NCI-H1092 treated with DMSO at 0.1 percent for 48 hours (cell line): Measurements from ENCODE around the gene TRAPPC3.

Source experiments
- DNase-seq: peaks from one replicate; lab custom pipeline; 2025; lab: John Stamatoyannopoulos, UW

The TRAPPC3 gene

GRCh38 chr1:36125129-36125991, 23.9 kb downstream of the TRAPPC3 start, which contains the start of gene COL8A2:
TSS of gene COL8A2 (minus strand) at chr1:36125222. CDS start at chr1:36100242, 24,980 bp downstream.
- no peak for DNase-seq

GRCh38 chr1:36124404-36125128, 24.7 kb downstream of the TRAPPC3 start:
- no peak for DNase-seq

GRCh38 chr1:36123356-36123755, 25.9 kb downstream of the TRAPPC3 start:
- no peak for DNase-seq

GRCh38 chr1:36122062-36123030, 26.9 kb downstream of the TRAPPC3 start:
- DNase-seq = no peak

GRCh38 chr1:36119456-36119855, 29.8 kb downstream of the TRAPPC3 start:
- no peak for DNase-seq

- no peak for DNase-seq
These were observed 30.7 kb downstream of the TRAPPC3 start for GRCh38 chr1:36118447-36119204.

GRCh38 chr1:36116901-36117300, 32.4 kb downstream of the TRAPPC3 start:
- no peak for DNase-seq

GRCh38 chr1:36115931-36116330, 33.4 kb downstream of the TRAPPC3 start:
- no peak for DNase-seq

- peak; percentile 26 for DNase-seq
These were observed 34.1 kb downstream of the TRAPPC3 start for GRCh38 chr1:36115200-36115669.

- DNase-seq = no peak
These were observed 34.9 kb downstream of the TRAPPC3 start for GRCh38 chr1:36114371-36114770.

DNA sequence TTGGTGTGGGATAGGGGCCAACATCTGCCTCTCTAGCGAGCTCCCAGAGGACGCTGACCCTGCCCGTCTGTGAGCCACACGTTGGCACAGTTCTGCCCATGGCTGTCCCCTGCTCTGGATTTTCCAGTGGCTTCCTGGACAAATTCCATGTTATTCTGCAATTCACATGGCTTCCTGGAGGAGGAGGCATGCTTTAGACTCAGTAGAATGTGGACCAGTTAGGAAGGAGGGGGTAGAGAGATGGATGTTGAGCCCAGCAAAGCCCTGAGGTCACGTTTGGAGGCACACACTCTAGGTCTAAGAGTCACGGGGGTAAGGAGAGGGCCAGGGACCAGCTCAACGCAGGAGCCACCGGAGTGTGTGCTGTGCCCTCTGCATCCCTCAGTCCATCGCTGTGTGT, 36.5 kb downstream of the TRAPPC3 start:
- DNase-seq = no peak

GRCh38 chr1:36111151-36111550, 38.1 kb downstream of the TRAPPC3 start:
- DNase-seq = no peak

DNA sequence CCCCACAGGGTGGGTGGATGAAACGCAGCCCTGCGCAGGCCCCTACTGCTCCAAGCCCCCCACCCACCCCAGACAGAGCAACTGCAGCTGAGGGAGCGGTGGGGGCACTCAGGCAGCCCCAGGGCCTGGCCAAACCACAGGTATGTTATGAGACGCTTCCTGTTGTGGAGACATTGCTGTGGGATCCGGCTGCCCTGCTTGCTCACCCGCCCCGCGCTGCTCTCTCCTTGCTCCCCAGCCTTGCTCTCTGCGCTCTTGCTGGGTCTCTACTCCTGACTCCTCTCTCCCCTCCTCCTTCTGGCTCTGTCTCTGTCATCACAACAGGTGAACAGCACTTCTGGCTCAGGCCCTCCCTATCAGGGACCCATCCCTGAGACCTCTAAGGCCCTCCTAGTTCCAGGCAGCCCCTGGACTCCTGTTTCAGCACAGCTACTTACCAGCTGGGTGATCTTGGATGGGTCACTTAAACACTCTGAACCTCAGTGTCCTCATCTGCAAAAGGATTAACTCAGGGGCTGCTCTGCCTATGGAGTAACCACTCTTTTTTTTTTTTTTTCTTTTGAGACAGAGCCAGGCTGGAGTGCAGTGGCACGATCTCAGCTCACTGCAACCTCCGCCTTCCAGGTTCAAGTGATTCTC, 40.1 kb downstream of the TRAPPC3 start:
- DNase-seq = no peak

- no peak for DNase-seq
These were observed 41.0 kb downstream of the TRAPPC3 start for GRCh38 chr1:36108314-36108713.

GRCh38 chr1:36107394-36107793, 41.9 kb downstream of the TRAPPC3 start:
- DNase-seq = peak; percentile 17

- DNase-seq = no peak
These were observed 43.0 kb downstream of the TRAPPC3 start for GRCh38 chr1:36106269-36106668.

- no peak for DNase-seq
These were observed 47.7 kb downstream of the TRAPPC3 start for GRCh38 chr1:36101546-36101945.

- no peak for DNase-seq
These were observed 48.9 kb downstream of the TRAPPC3 start for GRCh38 chr1:36100376-36100775.

DNA sequence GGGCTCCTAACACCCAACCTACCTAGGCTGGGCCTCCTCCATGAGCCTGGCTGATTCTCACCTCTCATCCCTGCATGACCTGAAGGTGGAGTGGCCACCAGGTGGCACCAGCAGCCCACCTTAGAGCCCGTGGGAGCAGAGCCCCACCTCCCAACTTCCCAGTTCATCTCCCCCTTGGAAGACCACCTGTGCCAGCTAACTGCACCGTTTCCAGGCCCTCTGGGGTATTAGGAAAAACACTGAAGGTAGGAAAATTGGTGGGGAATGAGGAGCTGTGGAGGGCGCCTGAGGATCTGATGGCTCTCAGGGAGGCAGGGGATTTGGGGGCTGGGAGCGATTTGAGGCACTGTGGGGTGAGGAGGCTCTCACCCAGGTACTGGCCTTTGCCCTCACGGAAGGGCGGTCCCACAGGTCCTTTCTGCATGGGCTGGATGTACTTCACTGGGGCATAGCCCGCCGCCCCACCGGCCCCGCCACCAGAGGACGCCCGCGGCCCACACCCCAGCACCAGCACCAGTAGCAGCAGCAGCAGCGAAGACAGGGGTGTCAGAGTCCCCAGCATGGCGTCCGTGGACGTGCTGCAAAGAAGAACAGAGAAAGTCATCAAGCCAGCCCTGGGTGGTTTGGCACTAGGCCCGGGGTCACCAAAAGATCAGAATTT, 49.5 kb downstream of the TRAPPC3 start:
- peak; percentile 66 for DNase-seq
